ENCODE data around the gene DLG2.

DNA sequence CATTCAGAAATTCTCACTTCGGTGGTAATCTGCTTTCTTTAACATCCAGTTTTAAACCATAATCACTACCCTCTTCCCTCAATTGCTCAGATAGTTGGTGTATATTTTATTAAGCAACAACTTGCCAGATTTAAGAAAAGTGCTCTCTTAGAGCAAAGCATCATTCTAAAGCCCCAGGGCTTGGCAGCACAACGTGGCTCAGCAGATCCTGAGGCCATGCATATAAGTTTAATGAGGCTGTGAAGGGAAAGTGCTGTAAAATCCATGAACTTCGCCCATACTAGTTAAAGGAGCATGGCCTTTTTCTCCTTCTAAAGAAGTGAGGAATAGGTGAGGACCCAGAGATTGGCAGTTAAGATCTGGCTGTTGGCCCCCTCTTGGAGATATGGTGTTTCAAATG, 1858.7 kb downstream of the DLG2 start:
- TF ChIP-seq, protein P1, sequence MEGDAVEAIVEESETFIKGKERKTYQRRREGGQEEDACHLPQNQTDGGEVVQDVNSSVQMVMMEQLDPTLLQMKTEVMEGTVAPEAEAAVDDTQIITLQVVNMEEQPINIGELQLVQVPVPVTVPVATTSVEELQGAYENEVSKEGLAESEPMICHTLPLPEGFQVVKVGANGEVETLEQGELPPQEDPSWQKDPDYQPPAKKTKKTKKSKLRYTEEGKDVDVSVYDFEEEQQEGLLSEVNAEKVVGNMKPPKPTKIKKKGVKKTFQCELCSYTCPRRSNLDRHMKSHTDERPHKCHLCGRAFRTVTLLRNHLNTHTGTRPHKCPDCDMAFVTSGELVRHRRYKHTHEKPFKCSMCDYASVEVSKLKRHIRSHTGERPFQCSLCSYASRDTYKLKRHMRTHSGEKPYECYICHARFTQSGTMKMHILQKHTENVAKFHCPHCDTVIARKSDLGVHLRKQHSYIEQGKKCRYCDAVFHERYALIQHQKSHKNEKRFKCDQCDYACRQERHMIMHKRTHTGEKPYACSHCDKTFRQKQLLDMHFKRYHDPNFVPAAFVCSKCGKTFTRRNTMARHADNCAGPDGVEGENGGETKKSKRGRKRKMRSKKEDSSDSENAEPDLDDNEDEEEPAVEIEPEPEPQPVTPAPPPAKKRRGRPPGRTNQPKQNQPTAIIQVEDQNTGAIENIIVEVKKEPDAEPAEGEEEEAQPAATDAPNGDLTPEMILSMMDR (IDR thresholded peaks at IDR 0.05 in 4 of 5, conservative IDR thresholded peaks at IDR 0.05 in 1 of 5): no peak
- no peak for TF ChIP-seq POLR2A (IDR thresholded peaks at IDR 0.05)
